ENCODE data around the gene ZNF684.
"Not testable (repeated sequence)": the region's sequence is repeated elsewhere in the genome, so short reads cannot be mapped to it uniquely, and the experiment has no call there.

Gene ZNF684

GRCh38 chr1:40564913-40565312 lies 33.5 kb downstream of the ZNF684 start:
- no peak for DNase-seq (ENCODE audit: low spot score)
- TF ChIP-seq, protein P1, sequence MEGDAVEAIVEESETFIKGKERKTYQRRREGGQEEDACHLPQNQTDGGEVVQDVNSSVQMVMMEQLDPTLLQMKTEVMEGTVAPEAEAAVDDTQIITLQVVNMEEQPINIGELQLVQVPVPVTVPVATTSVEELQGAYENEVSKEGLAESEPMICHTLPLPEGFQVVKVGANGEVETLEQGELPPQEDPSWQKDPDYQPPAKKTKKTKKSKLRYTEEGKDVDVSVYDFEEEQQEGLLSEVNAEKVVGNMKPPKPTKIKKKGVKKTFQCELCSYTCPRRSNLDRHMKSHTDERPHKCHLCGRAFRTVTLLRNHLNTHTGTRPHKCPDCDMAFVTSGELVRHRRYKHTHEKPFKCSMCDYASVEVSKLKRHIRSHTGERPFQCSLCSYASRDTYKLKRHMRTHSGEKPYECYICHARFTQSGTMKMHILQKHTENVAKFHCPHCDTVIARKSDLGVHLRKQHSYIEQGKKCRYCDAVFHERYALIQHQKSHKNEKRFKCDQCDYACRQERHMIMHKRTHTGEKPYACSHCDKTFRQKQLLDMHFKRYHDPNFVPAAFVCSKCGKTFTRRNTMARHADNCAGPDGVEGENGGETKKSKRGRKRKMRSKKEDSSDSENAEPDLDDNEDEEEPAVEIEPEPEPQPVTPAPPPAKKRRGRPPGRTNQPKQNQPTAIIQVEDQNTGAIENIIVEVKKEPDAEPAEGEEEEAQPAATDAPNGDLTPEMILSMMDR (conservative IDR thresholded peaks at IDR 0.05; ENCODE audit: low read depth), result no peak
- no peak overlapping the region for H3K27ac ChIP-seq
- POLR2A ChIA-PET (ENCODE audit: low non-redundant PET), result no interaction called here
- CTCF ChIA-PET, result no interaction called here

DNA sequence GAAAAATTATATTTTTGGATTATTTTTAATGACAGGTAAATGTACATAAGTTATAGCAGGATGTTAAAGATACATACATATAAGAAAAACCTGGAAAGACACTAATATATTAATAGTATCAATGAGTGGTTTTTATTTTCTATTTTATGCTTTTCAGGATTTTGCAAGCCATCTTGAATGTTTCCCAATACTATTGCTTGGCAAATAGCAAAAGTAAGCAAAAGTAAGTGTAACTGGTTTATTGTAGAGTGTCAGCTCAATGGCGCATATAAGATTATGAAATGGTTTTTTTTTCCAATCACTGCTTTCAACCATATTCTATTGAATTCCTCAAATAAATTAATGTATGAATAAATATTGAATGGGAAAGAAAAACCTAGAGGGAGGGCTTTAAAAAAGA lies 36.4 kb downstream of the ZNF684 start:
- no peak for DNase-seq (ENCODE audit: low spot score)
- ChIA-PET CTCF (no interaction called here), POLR2A (ENCODE audit: low non-redundant PET) (no interaction called here)
- TF ChIP-seq, protein P1 (conservative IDR thresholded peaks at IDR 0.05; ENCODE audit: low read depth), result no peak
- no peak overlapping the region for H3K27ac ChIP-seq

DNA sequence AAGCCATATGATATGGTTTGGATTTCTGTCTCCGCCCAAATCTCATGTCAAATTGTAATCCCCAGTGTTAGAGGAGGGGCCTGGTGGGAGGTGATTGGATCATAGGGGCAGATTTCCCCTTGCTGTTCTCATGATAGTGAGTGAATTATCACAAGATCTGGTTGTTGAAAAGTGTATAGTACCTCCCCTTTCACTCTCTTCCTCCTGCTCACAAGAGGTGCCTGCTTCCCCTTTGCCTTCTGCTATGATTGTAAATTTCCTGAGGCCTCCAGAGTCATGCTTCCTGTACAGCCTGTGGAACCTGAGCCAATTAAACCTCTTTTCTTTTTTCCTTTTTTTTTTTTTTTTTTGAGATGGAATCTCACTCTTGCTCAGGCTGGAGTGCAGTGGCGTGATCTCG lies 43.4 kb downstream of the ZNF684 start:
- DNase-seq (ENCODE audit: low spot score); POLR2A ChIA-PET (ENCODE audit: low non-redundant PET); H3K27ac ChIP-seq: not testable (repeated sequence)
- CTCF ChIA-PET, result interaction anchor here (1.1 kb wide), 1 partner anchor 42 kb away, joined by 5 read pairs; no protein-coding TSS in a partner anchor

DNA sequence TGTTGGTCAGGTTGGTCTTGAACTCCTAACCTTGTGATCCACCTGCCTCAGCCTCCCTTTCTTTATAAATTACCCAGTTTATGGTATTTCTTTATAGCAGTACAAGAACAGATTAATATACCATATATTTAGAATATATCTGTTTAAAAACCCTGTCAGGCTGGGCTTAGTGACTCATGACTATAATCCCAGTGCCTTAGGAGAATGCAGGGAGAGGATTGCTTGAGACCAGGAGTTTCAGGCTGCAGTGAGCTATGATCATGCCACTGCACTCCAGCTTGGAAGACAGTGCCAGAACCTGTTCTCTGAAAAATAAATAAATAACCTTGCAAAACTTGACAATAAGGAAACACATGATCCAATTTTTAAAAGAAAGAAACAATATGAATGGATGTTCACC lies 43.9 kb downstream of the ZNF684 start:
- POLR2A ChIA-PET (ENCODE audit: low non-redundant PET), result no interaction called here
- CTCF ChIA-PET, result no interaction called here
- no peak overlapping the region for H3K27ac ChIP-seq
- TF ChIP-seq, protein P1 (conservative IDR thresholded peaks at IDR 0.05; ENCODE audit: low read depth), result no peak
- no peak for DNase-seq (ENCODE audit: low spot score)

DNA sequence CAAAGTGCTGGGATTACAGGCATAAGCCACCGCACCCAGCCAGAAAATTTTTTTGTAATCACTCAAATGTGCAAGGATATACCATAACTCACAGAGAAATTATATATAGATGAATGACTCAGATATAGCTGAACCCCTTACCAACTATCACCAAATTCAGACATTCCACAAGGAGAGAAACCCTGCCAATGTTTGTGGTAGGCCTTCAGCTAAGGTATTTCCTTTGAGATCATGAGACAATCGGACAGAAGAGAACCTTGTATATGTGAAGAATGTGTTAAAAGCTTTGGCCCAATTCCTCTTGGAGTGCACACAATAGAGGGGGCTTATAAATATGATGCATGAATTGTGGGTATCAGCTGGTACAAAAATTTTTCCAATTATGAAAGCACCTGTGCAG lies 50.7 kb downstream of the ZNF684 start:
- H3K27ac ChIP-seq, result no peak overlapping the region
- ChIA-PET CTCF (interaction anchor here (0.5 kb wide), 1 partner anchor 62 kb away, joined by 3 read pairs; no protein-coding TSS in a partner anchor), POLR2A (ENCODE audit: low non-redundant PET) (no interaction called here)
- TF ChIP-seq, protein P1 (conservative IDR thresholded peaks at IDR 0.05; ENCODE audit: low read depth), result no peak
- no peak for DNase-seq (ENCODE audit: low spot score)

- POLR2A ChIA-PET (ENCODE audit: low non-redundant PET), result no interaction called here
- CTCF ChIA-PET, result no interaction called here
- H3K27ac ChIP-seq, result no peak overlapping the region
- no peak for DNase-seq (ENCODE audit: low spot score)
- TF ChIP-seq, protein P1 (conservative IDR thresholded peaks at IDR 0.05; ENCODE audit: low read depth), result no peak
Measured at GRCh38 chr1:40583980-40584379, 52.5 kb downstream of the ZNF684 start.

GRCh38 chr1:40588586-40588985 lies 57.1 kb downstream of the ZNF684 start:
- TF ChIP-seq, protein P1 (conservative IDR thresholded peaks at IDR 0.05; ENCODE audit: low read depth), result no peak
- DNase-seq (ENCODE audit: low spot score), result no peak
- CTCF ChIA-PET, result no interaction called here

More at GRCh38 chr1:40588586-40588985, 57.1 kb downstream of the ZNF684 start:
- H3K27ac ChIP-seq, result no peak overlapping the region
- POLR2A ChIA-PET (ENCODE audit: low non-redundant PET), result no interaction called here

All from RWPE1 (cell line).